ENCODE measurements around the gene TMEM53. TPM values are rescaled to one million over a fixed set of nuclear protein-coding genes. Genes with fewer than 3 reads are reported as not detected.

The TMEM53 gene
- total RNA-seq, 2 donors from 2014 or later: 10.2 to 10.8 TPM

- Histone ChIP-seq H3K27ac (ENCODE audit: low read depth, low read length) (no peak overlapping the region), H3K27me3 (ENCODE audit: control insufficient read depth, insufficient read depth, low read length, poor library complexity, severe bottlenecking) (peaks cover 17% of the 10 kb centered on the region), H3K9me3 (ENCODE audit: control insufficient read depth, low read length) (no peaks in the 10 kb centered on the region), H3K4me3 (ENCODE audit: low read length) (no peak overlapping the region), H3K9ac (ENCODE audit: extremely low read depth, low read length, poor library complexity, severe bottlenecking) (no peak overlapping the region), H3K4me1 (ENCODE audit: control insufficient read depth, insufficient read depth, low read length) (no peaks in the 10 kb centered on the region), H3K36me3 (ENCODE audit: control insufficient read depth, insufficient read depth, low read length) (no peaks in the 10 kb centered on the region)
- WGBS, 2 experiments (ENCODE audit: insufficient coverage in 1 of 2, insufficient read length in 1 of 2): 93 to 98% methylated on average over 11 to 12 of the region's 12 CpGs
- no peaks in the 10 kb centered on the region for H3K9me3 Mint-ChIP-seq
- H3K4me3 Mint-ChIP-seq: no peak overlapping the region
- no peak for TF ChIP-seq CTCF (conservative IDR thresholded peaks at IDR 0.05)
- H3K36me3 Mint-ChIP-seq (ENCODE audit: low read depth): no peaks in the 10 kb centered on the region
- peaks cover 11% of the 10 kb centered on the region for H3K27me3 Mint-ChIP-seq (ENCODE audit: insufficient read depth)
- H3K4me1 Mint-ChIP-seq: peaks cover 9% of the 10 kb centered on the region
- no peak overlapping the region for H3K27ac Mint-ChIP-seq
- DNase-seq: no peak
These were observed 68.2 kb downstream of the TMEM53 start for GRCh38 chr1:44605914-44606615.

- Mint-ChIP-seq H3K4me3 (no peak overlapping the region), H3K27me3 (ENCODE audit: insufficient read depth) (peaks cover 11% of the 10 kb centered on the region), H3K9me3 (no peaks in the 10 kb centered on the region), H3K36me3 (ENCODE audit: low read depth) (no peaks in the 10 kb centered on the region), H3K4me1 (no peaks in the 10 kb centered on the region), H3K27ac (no peak overlapping the region)
- Histone ChIP-seq H3K9ac (ENCODE audit: extremely low read depth, low read length, poor library complexity, severe bottlenecking) (no peak overlapping the region), H3K4me3 (ENCODE audit: low read length) (no peak overlapping the region), H3K36me3 (ENCODE audit: control insufficient read depth, insufficient read depth, low read length) (no peaks in the 10 kb centered on the region), H3K9me3 (ENCODE audit: control insufficient read depth, low read length) (no peaks in the 10 kb centered on the region), H3K27me3 (ENCODE audit: control insufficient read depth, insufficient read depth, low read length, poor library complexity, severe bottlenecking) (peaks cover 31% of the 10 kb centered on the region), H3K27ac (ENCODE audit: low read depth, low read length) (no peak overlapping the region), H3K4me1 (ENCODE audit: control insufficient read depth, insufficient read depth, low read length) (no peaks in the 10 kb centered on the region)
- no peak for DNase-seq
- 94% methylated on average over 3 of the region's 3 CpGs for WGBS, 2 experiments (ENCODE audit: insufficient coverage in 1 of 2, insufficient read length in 1 of 2)
- no peak for TF ChIP-seq CTCF (conservative IDR thresholded peaks at IDR 0.05)
These were observed 69.9 kb downstream of the TMEM53 start for GRCh38 chr1:44604157-44604955.

GRCh38 chr1:44603718-44604117, 70.6 kb downstream of the TMEM53 start:
- H3K36me3 Mint-ChIP-seq (ENCODE audit: low read depth): no peaks in the 10 kb centered on the region
- no peak overlapping the region for H3K4me3 ChIP-seq (ENCODE audit: low read length)
- H3K27ac ChIP-seq (ENCODE audit: low read depth, low read length): no peak overlapping the region
- 85 to 86% methylated on average over 4 of the region's 4 CpGs for WGBS, 2 experiments (ENCODE audit: insufficient coverage in 1 of 2, insufficient read length in 1 of 2)
- H3K27me3 Mint-ChIP-seq (ENCODE audit: insufficient read depth): peaks cover 4% of the 10 kb centered on the region
- no peaks in the 10 kb centered on the region for H3K36me3 ChIP-seq (ENCODE audit: control insufficient read depth, insufficient read depth, low read length)
- H3K4me1 ChIP-seq (ENCODE audit: control insufficient read depth, insufficient read depth, low read length): no peaks in the 10 kb centered on the region
- DNase-seq: no peak
- H3K4me3 Mint-ChIP-seq: no peak overlapping the region
- H3K27me3 ChIP-seq (ENCODE audit: control insufficient read depth, insufficient read depth, low read length, poor library complexity, severe bottlenecking): peaks cover 35% of the 10 kb centered on the region
- H3K9ac ChIP-seq (ENCODE audit: extremely low read depth, low read length, poor library complexity, severe bottlenecking): no peak overlapping the region
- no peaks in the 10 kb centered on the region for H3K9me3 ChIP-seq (ENCODE audit: control insufficient read depth, low read length)
- no peak for TF ChIP-seq CTCF (conservative IDR thresholded peaks at IDR 0.05)
- H3K4me1 Mint-ChIP-seq: no peaks in the 10 kb centered on the region
- H3K9me3 Mint-ChIP-seq: no peaks in the 10 kb centered on the region
- no peak overlapping the region for H3K27ac Mint-ChIP-seq

Other genes with a start within 250 kb of the TMEM53 start
- gene ARMH1, start 233 bp upstream of the TMEM53 start, total RNA-seq: 1 to 10 TPM; 3.9 to 6.3 TPM
- not detected for gene RNU5D-1, start 56.7 kb upstream of the TMEM53 start, total RNA-seq
- gene KIF2C, start 65.4 kb upstream of the TMEM53 start, total RNA-seq: 10 to 100 TPM; 42.0 to 72.7 TPM
- gene RPS8, start 101.1 kb upstream of the TMEM53 start, total RNA-seq: 1,000 to 10,000 TPM; 2,014 to 2,050 TPM
- 1 to 10 TPM; 1.6 to 2.3 TPM for gene BEST4, start 113.7 kb upstream of the TMEM53 start, total RNA-seq
- 1 to 10 TPM; 3.3 to 9.0 TPM for gene PLK3, start 125.9 kb upstream of the TMEM53 start, total RNA-seq
- gene DYNLT4, start 132.9 kb upstream of the TMEM53 start, total RNA-seq: under 1 TPM in 1 of 2 donors, not detected in 1; 0.64 TPM
- 1 to 10 TPM; 7.4 to 7.9 TPM for gene BTBD19, start 134.0 kb upstream of the TMEM53 start, total RNA-seq
- gene PTCH2, start 168.8 kb upstream of the TMEM53 start, total RNA-seq: 1 to 10 TPM; 1.5 to 1.6 TPM